ENCODE measurements around the gene SEC61A2. TPM values are rescaled to one million over a fixed set of nuclear protein-coding genes. Genes with fewer than 3 reads are reported as not detected.

The SEC61A2 gene
- total and polyA plus RNA-seq, 2 of the 8 experiments (the other 6 are each of a cell fraction or from before 2014, with no cell fraction given) = 18.2 to 19.2 TPM

DNA sequence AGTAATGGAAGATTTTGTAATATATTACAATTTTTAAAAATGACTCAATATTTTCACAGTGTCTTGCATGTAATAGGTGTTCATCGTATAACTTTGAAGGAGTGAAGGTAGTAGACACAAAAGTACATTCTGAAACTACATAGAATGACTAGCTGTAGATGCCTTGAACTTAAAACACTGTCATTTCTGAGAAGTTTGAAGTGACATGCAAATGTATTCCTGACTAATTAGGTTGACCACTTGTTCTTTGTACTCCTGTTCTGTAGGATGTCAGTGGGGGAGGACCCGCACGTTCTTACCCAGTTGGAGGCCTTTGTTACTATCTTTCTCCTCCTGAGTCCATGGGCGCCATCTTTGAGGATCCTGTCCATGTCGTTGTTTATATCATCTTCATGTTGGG, 31.2 kb downstream of the SEC61A2 start:
- no peaks in the 10 kb centered on the region for H3K9me3 ChIP-seq (ENCODE audit: insufficient read depth in 2 of 2, low read depth in 1 of 2, low read length in 1 of 2)
- no peaks in the 10 kb centered on the region for H4K20me1 ChIP-seq (replicated peaks in 1 of 2; ENCODE audit: control insufficient read depth in 1 of 2, insufficient read depth in 2 of 2, low read length in 2 of 2)
- H3K18ac ChIP-seq (ENCODE audit: extremely low read depth, low read length) = no peak overlapping the region
- H3K4me2 ChIP-seq (ENCODE audit: insufficient read depth in 1 of 2, low read depth in 2 of 2, low read length in 2 of 2) = no peak overlapping the region
- H3K4me1 ChIP-seq (replicated peaks in 1 of 4; ENCODE audit: control insufficient read depth in 3 of 4, insufficient read depth in 4 of 4, low read length in 3 of 4) = no peaks in the 10 kb centered on the region
- H4K91ac ChIP-seq (replicated peaks; ENCODE audit: insufficient read length, low read length) = no peak overlapping the region
- H4K5ac ChIP-seq (ENCODE audit: insufficient read length, low read depth, low read length) = no peak overlapping the region
- TF ChIP-seq HDAC6 (IDR thresholded peaks at IDR 0.05; ENCODE audit: low read depth, low read length) (no peak), YY1 (IDR thresholded peaks at IDR 0.05; ENCODE audit: low read depth, low read length) (0 out of 2 replicates have a peak, but pooled peaks have one; percentile 17)
- no peak overlapping the region for H3K23ac ChIP-seq (ENCODE audit: insufficient read length)
- WGBS, 2 experiments (ENCODE audit: extremely low coverage in 1 of 2, insufficient coverage in 1 of 2, insufficient read length in 1 of 2, insufficient replicate concordance in 2 of 2, low coverage in 1 of 2, low lambda C conversion rate in 2 of 2, missing lambda C conversion rate in 1 of 2) = 83% methylated on average over 5 of the region's 5 CpGs; no CpG with 5 or more reads in 1 of the 2 experiments
- no peak overlapping the region for H3K56ac ChIP-seq (replicated peaks; ENCODE audit: insufficient read length, low read depth, low read length)
- ChIA-PET CTCF (ENCODE audit: partially characterized antibody) (no interaction called here), POLR2A (ENCODE audit: partially characterized antibody) (interaction anchor here (2.4 kb wide), 1 partner anchor 19 kb away, joined by 8 read pairs; no protein-coding TSS in a partner anchor)
- H3K79me2 ChIP-seq (ENCODE audit: control insufficient read depth in 1 of 2, insufficient read depth in 2 of 2, low read length in 2 of 2) = no peaks in the 10 kb centered on the region
- H2BK120ac ChIP-seq (replicated peaks; ENCODE audit: low read depth, low read length) = no peak overlapping the region
- H3K36me3 ChIP-seq (ENCODE audit: control insufficient read depth in 2 of 4, insufficient read depth in 4 of 4, low read length in 3 of 4) = peaks cover 0 to 32% (median 3%) of the 10 kb centered on the region in 4 experiments; a peak in 3 of 8 replicates
- H3K9ac ChIP-seq (replicated peaks in 1 of 4; ENCODE audit: extremely low read depth in 1 of 4, low read depth in 3 of 4, low read length in 3 of 4) = no peak overlapping the region
- H2BK20ac ChIP-seq (ENCODE audit: low read length) = no peak overlapping the region
- H3K4me3 ChIP-seq (ENCODE audit: extremely low read depth in 1 of 4, insufficient read depth in 2 of 4, low read depth in 3 of 4, low read length in 4 of 4) = no peak overlapping the region
- no peaks in the 10 kb centered on the region for H3K79me1 ChIP-seq (ENCODE audit: low read depth, low read length)
- H3K14ac ChIP-seq (ENCODE audit: insufficient read length) = no peak overlapping the region
- DNase-seq (ENCODE audit: low read depth in 1 of 2, low spot score in 2 of 2) (no peak), FAIRE-seq (no peak)
- no peak overlapping the region for H2BK5ac ChIP-seq (ENCODE audit: low read depth, low read length)
- no peak overlapping the region for H3K27ac ChIP-seq (ENCODE audit: low read depth, low read length)
- H3K27me3 ChIP-seq (replicated peaks in 1 of 4; ENCODE audit: control insufficient read depth in 3 of 4, extremely low read depth in 1 of 4, insufficient read depth in 3 of 4, low read length in 3 of 4) = no peaks in the 10 kb centered on the region
- H3K23me2 ChIP-seq (ENCODE audit: low read depth, low read length) = no peaks in the 10 kb centered on the region
- no peak overlapping the region for H2AFZ ChIP-seq (ENCODE audit: low read length)
- no peak overlapping the region for H2BK12ac ChIP-seq (ENCODE audit: low read depth, low read length)
- H2BK15ac ChIP-seq (ENCODE audit: low read length) = no peak overlapping the region
- no peak overlapping the region for H2AK5ac ChIP-seq (ENCODE audit: low read depth, low read length)
- H3K4ac ChIP-seq (replicated peaks; ENCODE audit: insufficient read length, low read depth, low read length) = no peak overlapping the region
- H4K8ac ChIP-seq (ENCODE audit: extremely low read depth, insufficient read depth, low read length) = no peak overlapping the region

Data from H1 (cell line).